Peyer's patch (tissue), 4 donors: ENCODE data around the gene ADAM12. TPM values are rescaled to one million over a fixed set of nuclear protein-coding genes. Genes with fewer than 3 reads are reported as not detected.

Experiments used
- DNase-seq, 3 donors: peaks; one replicate each; pipeline ENCODE4 v3.0.0-alpha.2; 2017 to 2019
- H3K27ac ChIP-seq, 4 donors: fragments of 200-600 bp; sonication (generic); one replicate each; pipeline ENCODE4 v1.5.1; 2016 to 2019
- H3K27me3 ChIP-seq, 2 donors: fragments of 200-600 bp; sonication (generic); one replicate each; pipeline ENCODE4 v1.5.1; 2019
- H3K36me3 ChIP-seq, 3 donors: fragments of 200-600 bp; sonication (generic); one replicate each; pipeline ENCODE4 v1.5.1; 2016 to 2019
- H3K4me1 ChIP-seq, 4 donors: fragments of 200-600 bp; sonication (generic); one replicate each; pipeline ENCODE4 v1.5.1; 2016 to 2019
- H3K4me3 ChIP-seq, 4 donors: fragments of 200-600 bp; sonication (generic); 1 replicate in 3 of 4; 2 replicates in 1 of 4; pipeline ENCODE4 v1.5.1; 2016 to 2019; ENCODE audit warnings: mild to moderate bottlenecking in 1 of 4
- H3K9me3 ChIP-seq, 4 donors: fragments of 200-600 bp; sonication (generic); one replicate each; pipeline ENCODE4 v1.5.1; 2016 to 2019; ENCODE audit warnings: mild to moderate bottlenecking in 1 of 4
- POLR2A ChIP-seq, 2 donors: fragments of 450-650 bp; IDR thresholded peaks; one replicate each; pipeline ENCODE4 v1.5.1; 2017; ENCODE audit warnings: antibody characterized with exemption in 2 of 2, mild to moderate bottlenecking in 2 of 2, moderate library complexity in 2 of 2
- total RNA-seq, 4 donors: library from RNA; depleted of rRNA; stranded (reverse); fragments of >200 nt; gene quantifications; one replicate each; pipeline ENCODE4 v1.1.0, GENCODE V29; 2016
- TF ChIP-seq, protein P1 (sequence below), 6 experiments: fragments of 450-650 bp in 4 of 6; fragments of 200-600 bp in 2 of 6; sonication (generic) in 1 of 6; IDR thresholded peaks; one replicate each; pipeline ENCODE4 v1.5.1; 2017 to 2019; ENCODE audit warnings: antibody characterized with exemption in 6 of 6, mild to moderate bottlenecking in 3 of 6, moderate library complexity in 1 of 6

ADAM12 gene
- total RNA-seq, 4 donors from 2014 or later = 0.13 to 2.5 (median 0.66) TPM

DNA sequence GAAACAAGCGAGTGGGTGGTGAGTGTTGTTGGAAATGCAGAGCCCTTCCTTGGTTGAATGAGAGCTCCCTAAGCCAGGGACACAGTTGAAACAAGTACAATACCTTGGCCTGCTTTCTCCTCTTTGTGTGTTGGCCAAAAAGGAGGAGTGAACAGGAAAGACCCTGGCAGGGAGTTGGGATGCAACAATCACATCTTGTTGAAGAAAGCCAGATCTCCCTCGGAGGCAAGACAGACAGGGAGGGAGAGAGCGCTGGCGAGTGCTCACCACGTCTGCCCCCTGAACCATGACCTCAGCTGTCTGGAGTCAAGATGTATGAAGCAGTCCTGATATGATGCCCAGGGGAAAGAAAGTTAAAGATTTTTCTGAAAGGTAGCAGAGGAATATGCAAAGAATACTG lies 66.8 kb downstream of the ADAM12 start:
- TF ChIP-seq, protein P1, sequence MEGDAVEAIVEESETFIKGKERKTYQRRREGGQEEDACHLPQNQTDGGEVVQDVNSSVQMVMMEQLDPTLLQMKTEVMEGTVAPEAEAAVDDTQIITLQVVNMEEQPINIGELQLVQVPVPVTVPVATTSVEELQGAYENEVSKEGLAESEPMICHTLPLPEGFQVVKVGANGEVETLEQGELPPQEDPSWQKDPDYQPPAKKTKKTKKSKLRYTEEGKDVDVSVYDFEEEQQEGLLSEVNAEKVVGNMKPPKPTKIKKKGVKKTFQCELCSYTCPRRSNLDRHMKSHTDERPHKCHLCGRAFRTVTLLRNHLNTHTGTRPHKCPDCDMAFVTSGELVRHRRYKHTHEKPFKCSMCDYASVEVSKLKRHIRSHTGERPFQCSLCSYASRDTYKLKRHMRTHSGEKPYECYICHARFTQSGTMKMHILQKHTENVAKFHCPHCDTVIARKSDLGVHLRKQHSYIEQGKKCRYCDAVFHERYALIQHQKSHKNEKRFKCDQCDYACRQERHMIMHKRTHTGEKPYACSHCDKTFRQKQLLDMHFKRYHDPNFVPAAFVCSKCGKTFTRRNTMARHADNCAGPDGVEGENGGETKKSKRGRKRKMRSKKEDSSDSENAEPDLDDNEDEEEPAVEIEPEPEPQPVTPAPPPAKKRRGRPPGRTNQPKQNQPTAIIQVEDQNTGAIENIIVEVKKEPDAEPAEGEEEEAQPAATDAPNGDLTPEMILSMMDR (IDR thresholded peaks at IDR 0.05) = no peak
- TF ChIP-seq POLR2A (IDR thresholded peaks at IDR 0.05) = no peak
- no peak for DNase-seq
- Histone ChIP-seq H3K27me3 (no peaks in the 10 kb centered on the region), H3K9me3 (no peaks in the 10 kb centered on the region), H3K36me3 (no peaks in the 10 kb centered on the region), H3K4me1 (no peaks in the 10 kb centered on the region), H3K27ac (no peak overlapping the region), H3K4me3 (no peak overlapping the region)

DNA sequence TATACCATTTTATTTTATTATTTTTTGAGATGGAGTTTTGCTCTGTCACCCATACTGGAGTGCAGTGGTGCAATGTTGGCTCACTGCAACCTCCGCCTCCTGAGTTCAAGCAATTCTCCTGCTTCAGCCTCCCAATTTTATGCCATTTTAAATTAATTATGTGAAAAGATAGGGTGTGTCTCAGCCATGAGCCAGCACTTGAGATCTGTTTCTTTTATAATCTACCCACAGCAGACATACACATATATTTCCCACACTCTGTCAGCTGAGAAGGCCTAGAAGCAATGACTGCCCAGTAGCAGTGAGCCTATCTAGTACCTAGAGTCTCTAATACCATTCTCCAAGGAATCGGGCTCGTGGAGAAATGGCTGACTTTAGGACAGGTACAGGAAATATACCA lies 70.5 kb downstream of the ADAM12 start:
- H3K4me3 ChIP-seq = no peak overlapping the region
- TF ChIP-seq, protein P1 (IDR thresholded peaks at IDR 0.05) = no peak
- no peak for TF ChIP-seq POLR2A (IDR thresholded peaks at IDR 0.05)
- no peak for DNase-seq
- H3K36me3 ChIP-seq = no peaks in the 10 kb centered on the region
- H3K9me3 ChIP-seq = no peaks in the 10 kb centered on the region
- no peaks in the 10 kb centered on the region for H3K4me1 ChIP-seq
- no peaks in the 10 kb centered on the region for H3K27me3 ChIP-seq
- H3K27ac ChIP-seq = no peak overlapping the region

DNA sequence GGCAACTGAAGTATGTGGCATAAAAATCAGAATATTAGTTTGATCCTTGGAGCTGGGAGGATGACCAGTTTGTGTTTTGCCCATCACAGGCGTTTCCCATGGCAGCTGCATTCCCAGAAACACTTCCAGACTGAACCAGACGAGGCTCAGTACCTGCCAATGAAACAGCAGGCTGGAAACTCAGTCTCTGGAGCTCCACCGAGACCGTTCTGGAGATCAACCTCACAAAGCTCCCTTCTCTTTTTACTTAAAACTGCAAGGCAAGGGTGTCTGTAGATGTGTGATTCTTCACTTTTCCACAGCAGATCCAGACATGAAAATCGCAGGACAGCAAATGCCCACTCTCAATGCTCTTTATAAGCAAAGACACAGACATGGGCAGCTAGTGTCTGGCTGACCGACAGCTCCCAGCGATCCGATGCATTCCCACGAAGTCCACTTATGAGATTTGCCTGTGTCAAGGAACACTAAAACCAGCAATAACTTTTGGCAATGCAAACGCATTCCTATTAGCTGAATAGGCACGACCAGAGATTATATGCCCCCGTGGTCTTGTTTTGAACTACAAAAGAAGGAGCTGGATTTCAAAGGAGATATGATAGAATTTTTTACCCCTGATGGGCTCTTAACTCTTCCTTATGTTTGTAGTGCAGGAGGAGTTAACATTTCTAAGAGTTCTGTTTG lies 72.6 kb downstream of the ADAM12 start:
- Histone ChIP-seq H3K36me3 (no peaks in the 10 kb centered on the region), H3K4me1 (no peaks in the 10 kb centered on the region), H3K27ac (no peak overlapping the region), H3K9me3 (no peaks in the 10 kb centered on the region), H3K4me3 (no peak overlapping the region), H3K27me3 (no peaks in the 10 kb centered on the region)
- TF ChIP-seq, protein P1 (IDR thresholded peaks at IDR 0.05) = no peak
- no peak for TF ChIP-seq POLR2A (IDR thresholded peaks at IDR 0.05)
- no peak for DNase-seq

DNA sequence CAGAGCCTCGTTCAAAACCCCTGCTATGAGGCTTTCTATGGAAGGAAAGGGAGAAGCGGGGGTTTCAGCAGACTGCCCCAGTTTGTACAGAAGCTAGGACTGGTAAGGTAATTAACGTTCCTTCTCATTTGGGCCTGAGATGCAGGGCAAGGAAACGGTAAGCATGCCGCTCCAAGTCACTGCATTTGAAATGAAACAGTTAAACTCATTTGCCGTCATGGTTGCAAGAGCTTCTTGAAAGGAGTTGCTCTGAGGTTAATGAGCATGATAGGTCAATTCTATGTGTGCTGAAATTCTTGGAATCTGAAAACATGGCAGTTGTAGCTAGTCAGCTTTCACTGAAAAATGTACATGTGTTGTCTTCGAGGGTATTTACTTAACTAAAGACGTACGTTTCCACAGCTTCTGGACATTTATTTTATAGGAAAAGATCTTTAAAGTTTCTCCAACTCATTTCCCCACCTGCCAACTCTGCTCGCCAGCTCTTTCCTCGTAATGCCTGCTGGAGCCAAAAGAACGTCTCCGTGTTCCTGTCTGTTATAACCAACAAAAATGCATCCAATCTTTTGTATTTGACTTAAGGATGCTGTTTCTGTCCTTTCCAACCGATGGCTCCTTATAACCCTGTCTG lies 73.3 kb downstream of the ADAM12 start:
- H3K27me3 ChIP-seq = no peaks in the 10 kb centered on the region
- no peak overlapping the region for H3K27ac ChIP-seq
- H3K9me3 ChIP-seq = no peaks in the 10 kb centered on the region
- no peak for DNase-seq
- no peaks in the 10 kb centered on the region for H3K36me3 ChIP-seq
- H3K4me3 ChIP-seq = no peak overlapping the region
- H3K4me1 ChIP-seq = no peaks in the 10 kb centered on the region
- no peak for TF ChIP-seq POLR2A (IDR thresholded peaks at IDR 0.05)
- TF ChIP-seq, protein P1 (IDR thresholded peaks at IDR 0.05) = no peak

DNA sequence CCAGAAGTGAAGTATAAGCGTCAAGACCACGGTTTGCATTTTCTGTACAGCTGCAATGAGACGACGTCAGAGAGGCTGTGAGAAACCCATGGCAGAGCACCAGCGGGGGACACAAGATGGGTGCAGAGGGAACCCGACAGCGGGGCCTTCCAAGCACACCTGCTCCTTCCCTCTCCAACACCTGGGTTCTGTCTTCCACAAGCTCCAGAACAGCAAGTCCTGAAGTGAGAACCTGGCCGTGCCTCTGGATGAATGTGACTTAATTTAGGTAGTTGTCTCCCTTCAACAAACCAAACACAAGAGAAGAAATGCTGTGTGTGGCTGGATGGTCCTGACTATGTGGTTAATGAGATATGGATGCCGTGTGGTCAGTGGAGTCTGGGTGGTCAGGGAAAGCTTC lies 76.1 kb downstream of the ADAM12 start:
- Histone ChIP-seq H3K4me1 (no peaks in the 10 kb centered on the region), H3K27ac (no peak overlapping the region), H3K36me3 (no peaks in the 10 kb centered on the region), H3K27me3 (no peaks in the 10 kb centered on the region), H3K4me3 (no peak overlapping the region), H3K9me3 (no peaks in the 10 kb centered on the region)
- TF ChIP-seq, protein P1 (IDR thresholded peaks at IDR 0.05) = no peak
- no peak for TF ChIP-seq POLR2A (IDR thresholded peaks at IDR 0.05)
- no peak for DNase-seq
